WTC11 (cell line): ENCODE data around the gene TMEM176A.

Source experiments
- SP1 ChIP-seq: sonication (generic); formaldehyde crosslinking; conservative IDR thresholded peaks from 2 replicates; pipeline ENCODE4 v1.8.1; 2022; ENCODE audit warnings: missing genetic modification reagents
- TCF7 ChIP-seq: sonication (generic); formaldehyde crosslinking; IDR thresholded peaks from 2 replicates; pipeline ENCODE4 v1.8.0; 2022; ENCODE audit warnings: mild to moderate bottlenecking, low read depth, missing genetic modification reagents, moderate library complexity
- USF1 ChIP-seq: sonication (generic); formaldehyde crosslinking; IDR thresholded peaks from 2 replicates; pipeline ENCODE4 v1.8.0; 2022; ENCODE audit warnings: mild to moderate bottlenecking, missing genetic modification reagents
- TF ChIP-seq, protein P1 (sequence below): sonication (generic); formaldehyde crosslinking; IDR thresholded peaks from 2 replicates; pipeline ENCODE4 v1.8.0; 2022; ENCODE audit warnings: mild to moderate bottlenecking, missing genetic modification reagents
- TF ChIP-seq, protein P2 (sequence below): sonication (generic); formaldehyde crosslinking; IDR thresholded peaks from 2 replicates; pipeline ENCODE4 v1.8.1; 2023; ENCODE audit warnings: mild to moderate bottlenecking, moderate library complexity, missing genetic modification reagents
- TF ChIP-seq, protein P3 (sequence below): sonication (generic); formaldehyde crosslinking; IDR thresholded peaks from 2 replicates; pipeline ENCODE4 v1.8.1; 2022; ENCODE audit warnings: mild to moderate bottlenecking, missing genetic modification reagents, moderate library complexity, borderline replicate concordance

DNA sequence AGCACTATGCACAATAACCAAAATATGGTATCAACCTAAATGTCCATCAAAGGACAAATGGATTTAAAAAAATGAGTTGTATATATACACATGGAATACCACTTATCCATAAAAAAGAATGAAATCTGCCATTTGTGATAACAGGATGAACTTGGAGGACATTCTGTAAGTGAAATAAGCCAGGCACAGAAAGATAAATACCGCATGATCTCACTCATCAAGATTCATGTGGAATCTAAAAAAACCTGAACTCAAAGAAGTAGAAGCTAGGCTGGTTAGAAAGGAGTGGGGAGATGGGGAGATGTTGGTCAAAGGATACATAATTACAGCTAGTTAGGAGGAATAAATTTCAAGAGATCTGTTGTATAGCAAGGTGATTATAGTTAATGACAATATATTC lies 34.5 kb downstream of the TMEM176A start:
- TF ChIP-seq USF1 = no peak
- TF ChIP-seq, protein P1, sequence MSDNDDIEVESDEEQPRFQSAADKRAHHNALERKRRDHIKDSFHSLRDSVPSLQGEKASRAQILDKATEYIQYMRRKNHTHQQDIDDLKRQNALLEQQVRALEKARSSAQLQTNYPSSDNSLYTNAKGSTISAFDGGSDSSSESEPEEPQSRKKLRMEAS = no peak
- TF ChIP-seq TCF7 = no peak
- TF ChIP-seq, protein P2, sequence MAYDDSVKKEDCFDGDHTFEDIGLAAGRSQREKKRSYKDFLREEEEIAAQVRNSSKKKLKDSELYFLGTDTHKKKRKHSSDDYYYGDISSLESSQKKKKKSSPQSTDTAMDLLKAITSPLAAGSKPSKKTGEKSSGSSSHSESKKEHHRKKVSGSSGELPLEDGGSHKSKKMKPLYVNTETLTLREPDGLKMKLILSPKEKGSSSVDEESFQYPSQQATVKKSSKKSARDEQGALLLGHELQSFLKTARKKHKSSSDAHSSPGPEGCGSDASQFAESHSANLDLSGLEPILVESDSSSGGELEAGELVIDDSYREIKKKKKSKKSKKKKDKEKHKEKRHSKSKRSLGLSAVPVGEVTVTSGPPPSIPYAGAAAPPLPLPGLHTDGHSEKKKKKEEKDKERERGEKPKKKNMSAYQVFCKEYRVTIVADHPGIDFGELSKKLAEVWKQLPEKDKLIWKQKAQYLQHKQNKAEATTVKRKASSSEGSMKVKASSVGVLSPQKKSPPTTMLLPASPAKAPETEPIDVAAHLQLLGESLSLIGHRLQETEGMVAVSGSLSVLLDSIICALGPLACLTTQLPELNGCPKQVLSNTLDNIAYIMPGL (CRISPR knock-in tag) = no peak
- TF ChIP-seq, protein P3, sequence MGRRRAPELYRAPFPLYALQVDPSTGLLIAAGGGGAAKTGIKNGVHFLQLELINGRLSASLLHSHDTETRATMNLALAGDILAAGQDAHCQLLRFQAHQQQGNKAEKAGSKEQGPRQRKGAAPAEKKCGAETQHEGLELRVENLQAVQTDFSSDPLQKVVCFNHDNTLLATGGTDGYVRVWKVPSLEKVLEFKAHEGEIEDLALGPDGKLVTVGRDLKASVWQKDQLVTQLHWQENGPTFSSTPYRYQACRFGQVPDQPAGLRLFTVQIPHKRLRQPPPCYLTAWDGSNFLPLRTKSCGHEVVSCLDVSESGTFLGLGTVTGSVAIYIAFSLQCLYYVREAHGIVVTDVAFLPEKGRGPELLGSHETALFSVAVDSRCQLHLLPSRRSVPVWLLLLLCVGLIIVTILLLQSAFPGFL (CRISPR knock-in tag) = no peak
- no peak for TF ChIP-seq SP1 (CRISPR knock-in tag)
